Fibroblast of gingiva (primary cell): ENCODE results near the gene PLA2G4B.

ENCODE experiments used
- DNase-seq: peaks from one replicate; pipeline ENCODE4 v3.0.0-alpha.2; 2011; ENCODE audit warnings: low read depth

The PLA2G4B gene

DNA sequence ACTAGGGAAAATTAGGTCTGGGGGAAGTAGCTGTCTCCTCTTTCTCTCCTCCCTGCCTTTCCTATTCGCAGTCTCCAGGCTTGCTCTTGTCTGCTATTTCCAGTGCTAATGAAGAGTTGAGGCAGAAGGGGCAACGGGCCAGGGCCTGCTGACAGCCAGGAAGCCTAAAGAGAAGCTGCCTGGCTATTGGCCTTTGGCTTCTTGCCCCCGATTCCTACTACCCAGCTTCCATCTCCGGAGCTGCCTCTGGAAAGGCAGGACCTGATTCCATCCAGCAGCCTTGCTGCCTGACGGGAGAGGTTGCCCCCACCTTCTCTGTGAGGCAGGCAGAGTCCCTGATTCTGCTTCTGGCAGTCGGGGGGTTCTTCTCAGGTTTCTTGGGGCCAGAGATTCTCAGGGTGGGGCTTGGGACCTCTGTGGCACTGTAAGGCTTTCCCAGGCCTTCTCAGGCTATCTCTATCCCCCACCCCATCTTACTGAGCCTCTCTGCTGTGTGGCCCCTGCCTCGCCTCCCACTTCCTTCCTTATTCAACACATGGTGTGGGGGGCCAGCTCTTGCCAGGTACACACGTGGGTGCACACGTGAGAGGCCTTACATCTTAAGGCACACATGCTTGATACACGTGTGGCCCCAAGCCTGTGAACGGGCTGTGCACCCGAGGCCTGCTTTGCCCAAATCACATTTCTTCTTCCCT is 29.0 kb upstream of the PLA2G4B start:
- DNase-seq, result no peak

DNA sequence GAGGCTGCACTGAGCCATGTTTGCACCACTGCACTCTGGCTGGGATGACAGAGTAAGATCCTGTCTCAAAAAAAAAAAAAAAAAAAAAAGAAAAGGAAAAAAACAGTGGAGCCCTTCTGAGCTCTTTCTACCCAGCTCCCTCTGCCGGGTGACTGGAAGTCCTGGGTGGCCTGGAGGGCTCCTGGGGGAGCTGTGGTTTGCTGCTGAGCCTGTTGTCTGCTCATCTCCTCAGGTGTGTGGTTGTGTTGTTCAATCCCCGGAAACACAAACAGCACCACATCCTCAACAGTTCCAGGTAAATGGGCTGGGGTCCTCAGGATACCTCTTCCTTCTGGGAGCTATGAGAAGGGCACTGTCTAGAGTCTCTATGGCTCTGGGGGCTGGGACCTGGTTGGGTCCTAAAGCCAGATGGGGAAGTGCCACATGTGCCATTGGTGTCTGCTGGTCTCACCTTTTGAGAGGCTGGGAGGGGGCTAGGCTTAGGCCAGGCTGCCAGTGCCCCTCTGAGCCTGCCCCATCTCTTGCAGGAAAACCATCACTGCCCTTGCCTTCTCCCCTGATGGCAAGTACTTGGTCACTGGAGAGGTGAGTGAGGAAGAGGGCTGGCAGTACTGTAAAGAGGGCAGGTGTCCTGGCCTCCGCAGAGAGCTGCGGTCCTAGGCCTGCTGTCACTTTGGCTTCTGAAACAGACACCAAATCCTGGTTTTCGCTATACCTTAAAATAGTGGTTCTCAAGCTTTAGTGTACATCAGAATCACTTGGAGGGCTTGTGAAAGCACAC is 27.8 kb upstream of the PLA2G4B start:
- no peak for DNase-seq

DNA sequence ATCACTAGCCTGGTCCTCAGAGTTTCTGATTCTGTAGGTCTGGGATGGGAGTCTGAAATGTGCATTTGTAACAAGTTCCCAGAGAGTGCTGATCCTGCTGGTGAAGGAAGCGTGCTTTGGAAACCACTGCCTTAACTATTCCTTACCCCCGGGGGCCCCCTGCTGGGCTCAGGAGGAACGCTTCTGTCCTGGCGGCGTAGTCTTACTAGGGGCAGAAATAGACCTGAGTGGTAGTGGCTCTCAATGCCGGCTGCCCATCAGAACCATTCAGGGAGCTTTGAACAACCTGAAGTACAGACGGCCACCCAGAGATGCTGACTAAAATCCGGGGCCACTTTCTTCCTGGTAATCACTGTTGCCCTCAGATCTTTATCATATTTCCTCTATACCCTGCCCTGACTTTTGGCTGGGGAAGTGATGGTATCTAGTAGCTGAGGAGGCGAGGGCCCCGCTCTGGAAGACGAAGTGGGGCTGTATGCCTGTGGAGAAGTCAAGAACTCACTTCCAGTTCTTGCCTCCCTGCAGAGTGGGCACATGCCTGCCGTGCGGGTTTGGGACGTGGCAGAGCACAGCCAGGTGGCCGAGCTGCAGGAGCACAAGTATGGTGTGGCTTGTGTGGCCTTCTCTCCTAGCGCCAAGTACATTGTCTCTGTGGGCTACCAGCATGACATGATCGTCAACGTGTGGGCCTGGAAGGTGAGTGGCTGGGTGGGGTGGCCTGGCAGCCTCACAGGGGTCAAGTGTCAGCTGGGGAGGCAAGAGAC is 27.0 kb upstream of the PLA2G4B start:
- DNase-seq, result peak; percentile 75

DNA sequence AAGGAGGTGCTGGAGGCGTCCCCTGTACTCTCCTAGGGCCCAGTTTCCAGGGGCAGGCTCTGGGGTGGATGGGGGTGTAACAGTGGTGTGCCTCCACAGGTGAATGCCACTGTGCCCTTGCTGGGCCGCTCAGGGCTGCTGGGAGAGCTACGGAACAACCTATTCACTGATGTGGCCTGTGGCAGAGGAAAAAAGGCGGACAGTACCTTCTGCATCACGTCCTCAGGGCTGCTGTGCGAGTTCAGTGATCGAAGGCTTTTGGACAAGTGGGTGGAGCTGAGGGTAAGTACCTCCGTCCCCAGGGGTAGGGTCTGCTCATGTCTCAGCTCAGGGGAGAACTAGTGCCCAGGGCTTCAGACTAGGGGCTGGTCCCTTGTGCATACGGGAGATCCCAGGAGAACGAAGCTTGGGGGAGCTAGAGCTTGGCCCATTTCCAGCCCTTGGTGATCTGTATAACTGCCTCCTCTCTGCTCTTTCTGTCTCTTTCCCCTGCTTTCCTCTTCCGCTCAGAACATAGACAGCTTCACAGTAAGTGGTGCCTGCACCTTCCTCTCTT is 25.7 kb upstream of the PLA2G4B start:
- no peak for DNase-seq

DNA sequence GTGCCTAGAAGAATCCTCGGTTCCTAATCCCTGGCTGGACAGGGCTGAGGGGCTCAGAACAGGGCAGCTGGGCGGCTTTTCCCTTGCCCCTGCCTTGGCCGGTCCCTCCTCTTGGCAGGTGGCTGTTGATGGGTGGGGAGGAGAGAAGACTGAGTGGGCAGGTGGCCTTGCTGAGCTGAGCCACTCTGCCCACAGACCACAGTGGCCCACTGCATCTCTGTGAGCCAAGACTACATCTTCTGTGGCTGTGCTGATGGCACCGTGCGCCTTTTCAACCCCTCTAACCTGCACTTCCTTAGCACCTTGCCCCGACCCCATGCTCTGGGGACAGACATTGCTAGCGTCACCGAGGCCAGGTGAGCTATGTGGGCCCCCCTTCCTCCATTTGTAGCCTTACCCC is 25.2 kb upstream of the PLA2G4B start:
- no peak for DNase-seq

DNA sequence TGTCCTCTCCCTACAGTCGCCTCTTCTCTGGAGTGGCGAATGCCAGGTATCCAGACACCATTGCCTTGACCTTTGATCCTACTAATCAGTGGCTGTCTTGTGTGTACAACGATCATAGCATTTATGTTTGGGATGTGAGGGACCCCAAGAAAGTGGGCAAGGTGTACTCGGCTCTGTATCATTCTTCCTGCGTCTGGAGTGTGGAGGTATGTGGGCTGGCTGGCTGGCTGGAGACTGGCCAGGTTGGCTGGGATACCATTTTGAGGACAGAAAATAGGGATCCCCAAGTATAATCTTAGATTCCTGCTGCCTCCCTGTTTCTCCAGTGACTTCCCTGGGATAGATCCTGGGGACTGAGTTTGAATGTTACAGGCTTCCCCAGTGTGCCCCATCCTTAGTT is 24.1 kb upstream of the PLA2G4B start:
- no peak for DNase-seq

DNA sequence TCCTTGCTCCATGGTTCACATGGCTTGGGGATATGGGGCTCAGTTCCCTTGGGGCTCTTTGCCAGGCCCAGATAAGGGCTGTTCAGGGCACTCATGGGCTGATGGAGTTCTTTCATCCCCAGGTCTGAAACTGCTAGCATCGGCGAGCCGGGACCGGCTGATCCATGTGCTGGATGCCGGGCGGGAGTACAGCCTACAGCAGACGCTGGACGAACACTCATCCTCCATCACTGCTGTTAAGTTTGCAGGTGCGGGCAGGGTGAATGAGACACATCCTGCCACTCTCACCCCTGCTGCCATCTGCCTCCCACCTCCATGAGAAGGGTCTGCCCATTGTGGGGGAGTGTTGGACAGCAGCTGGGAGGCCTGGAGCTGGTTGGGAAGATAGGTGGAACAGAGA is 21.9 kb upstream of the PLA2G4B start:
- no peak for DNase-seq

DNA sequence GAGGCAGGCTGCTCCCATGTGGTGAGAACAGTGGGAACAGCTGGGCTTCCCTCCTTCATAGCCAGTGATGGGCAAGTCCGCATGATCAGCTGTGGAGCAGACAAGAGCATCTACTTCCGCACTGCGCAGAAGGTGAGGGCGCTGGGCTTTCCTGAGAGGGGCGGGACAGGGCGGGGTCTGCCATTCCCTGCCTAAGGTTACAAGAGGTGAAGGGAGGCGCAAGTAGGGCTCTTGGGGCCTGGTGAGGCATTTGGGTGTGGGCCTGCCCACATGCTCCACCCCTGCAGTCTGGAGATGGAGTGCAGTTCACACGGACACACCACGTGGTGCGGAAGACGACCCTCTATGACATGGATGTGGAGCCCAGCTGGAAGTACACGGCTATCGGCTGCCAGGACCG is 21.3 kb upstream of the PLA2G4B start:
- no peak for DNase-seq

DNA sequence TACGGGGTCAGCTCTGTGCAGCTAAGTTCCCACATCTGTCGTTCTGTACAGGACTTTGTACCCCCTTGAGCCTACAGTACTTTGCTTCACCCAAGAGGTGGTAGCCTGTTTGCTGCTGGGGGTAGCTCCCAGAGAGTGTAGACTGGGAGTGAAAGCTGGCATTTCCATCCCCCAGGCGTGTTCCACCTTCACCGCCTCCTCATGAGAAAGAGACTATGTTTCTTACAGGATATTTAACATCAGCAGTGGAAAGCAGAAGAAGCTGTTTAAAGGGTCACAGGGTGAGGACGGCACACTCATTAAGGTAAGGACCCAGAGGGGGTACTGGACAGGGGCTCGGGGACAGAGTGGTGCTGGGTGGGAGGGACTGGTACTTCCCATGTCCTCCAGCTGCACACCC is 20.9 kb upstream of the PLA2G4B start:
- no peak for DNase-seq

DNA sequence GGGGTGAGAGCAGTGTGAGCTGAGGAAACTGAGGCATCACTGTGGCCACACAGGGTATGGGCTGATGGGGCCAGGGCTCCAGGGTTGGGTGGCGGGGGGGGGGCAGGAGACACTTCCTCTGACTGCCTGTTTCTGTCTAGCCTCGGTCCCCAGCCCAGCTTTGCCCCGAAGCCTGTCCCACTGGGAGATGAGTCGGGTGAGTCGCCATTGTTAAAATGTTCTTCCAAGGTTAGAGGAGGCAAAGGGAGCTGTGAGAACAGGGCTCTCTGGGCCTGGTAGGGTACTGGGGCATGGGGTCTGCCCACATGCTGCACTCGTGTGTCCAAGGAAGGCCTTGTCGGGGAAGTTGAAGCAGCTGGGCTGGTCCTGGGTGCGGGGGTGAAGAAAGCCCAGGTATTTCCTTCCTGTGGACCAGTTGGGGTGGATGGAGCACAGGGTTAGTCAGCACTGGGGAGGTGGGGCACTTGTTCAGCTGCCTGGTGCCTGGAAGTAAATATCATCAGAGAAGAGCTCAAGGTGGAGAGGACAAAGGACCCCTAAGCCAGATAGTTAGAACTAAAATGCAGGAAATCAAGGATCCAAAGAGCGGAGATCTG is 19.1 kb upstream of the PLA2G4B start:
- no peak for DNase-seq

DNA sequence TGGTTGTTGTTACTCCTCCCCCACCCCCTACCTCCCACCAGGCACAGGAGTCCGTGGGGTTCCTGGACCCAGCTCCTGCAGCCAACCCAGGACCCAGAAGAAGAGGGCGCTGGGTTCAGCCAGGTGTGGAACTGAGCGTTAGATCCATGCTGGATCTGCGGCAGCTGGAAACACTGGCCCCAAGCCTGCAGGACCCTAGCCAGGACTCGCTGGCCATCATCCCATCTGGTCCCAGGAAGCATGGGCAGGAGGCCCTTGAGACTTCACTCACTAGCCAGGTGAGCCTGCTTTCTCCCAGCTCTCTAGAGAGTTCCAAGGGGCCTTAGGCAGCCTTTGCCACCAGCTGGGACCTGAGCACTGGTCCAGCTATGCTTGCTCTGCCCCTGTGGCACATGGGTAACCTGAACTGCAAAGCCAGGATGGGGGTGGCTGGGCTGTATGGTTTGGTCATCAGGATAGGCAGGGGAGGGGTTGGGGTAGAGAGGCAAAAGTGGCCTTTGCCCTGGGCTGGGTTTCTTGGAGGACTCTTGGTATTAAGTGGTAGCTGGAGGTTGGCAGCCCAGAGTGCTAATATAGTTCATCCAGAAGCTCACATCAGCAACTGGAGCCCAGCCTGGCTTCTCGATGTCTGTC is 17.7 kb upstream of the PLA2G4B start:
- no peak for DNase-seq

DNA sequence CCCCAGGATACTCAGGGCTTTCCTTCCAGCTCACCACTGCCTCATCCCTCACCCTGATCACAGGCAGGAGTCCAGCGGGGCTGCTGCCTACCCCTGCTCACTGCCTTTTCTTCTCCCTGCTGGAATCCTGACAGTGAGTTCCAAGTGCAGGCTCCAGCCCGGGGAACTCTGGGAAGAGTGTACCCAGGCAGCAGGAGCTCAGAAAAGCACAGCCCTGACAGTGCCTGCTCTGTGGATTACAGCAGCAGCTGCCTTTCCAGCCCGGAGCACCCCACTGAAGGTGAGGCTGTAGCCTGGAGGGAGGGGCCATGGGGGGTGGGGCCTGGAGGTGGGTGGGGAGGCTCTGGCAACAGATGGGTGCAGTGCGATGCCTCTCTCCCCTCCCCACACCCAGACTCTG is 16.8 kb upstream of the PLA2G4B start:
- no peak for DNase-seq

DNA sequence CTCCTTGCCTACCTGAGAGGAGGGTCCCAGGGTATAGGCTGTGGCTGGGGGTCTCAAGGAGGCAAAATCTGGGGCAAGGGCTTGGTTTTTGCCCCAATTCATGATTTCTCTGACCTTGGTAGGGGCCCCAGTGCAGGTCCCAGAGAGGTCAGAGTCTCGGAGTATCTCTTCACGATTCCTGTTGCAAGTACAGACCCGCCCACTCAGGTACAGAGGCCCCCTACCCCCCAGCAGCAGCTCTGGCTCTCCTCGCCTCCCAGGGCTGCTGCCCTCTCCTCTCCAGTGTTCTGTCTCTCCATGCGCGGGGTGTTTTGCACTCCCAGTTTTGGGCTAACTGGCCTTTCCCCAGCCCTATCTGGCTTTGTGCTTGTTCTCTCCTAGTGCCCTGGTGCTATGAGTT is 16.2 kb upstream of the PLA2G4B start:
- DNase-seq, result no peak

DNA sequence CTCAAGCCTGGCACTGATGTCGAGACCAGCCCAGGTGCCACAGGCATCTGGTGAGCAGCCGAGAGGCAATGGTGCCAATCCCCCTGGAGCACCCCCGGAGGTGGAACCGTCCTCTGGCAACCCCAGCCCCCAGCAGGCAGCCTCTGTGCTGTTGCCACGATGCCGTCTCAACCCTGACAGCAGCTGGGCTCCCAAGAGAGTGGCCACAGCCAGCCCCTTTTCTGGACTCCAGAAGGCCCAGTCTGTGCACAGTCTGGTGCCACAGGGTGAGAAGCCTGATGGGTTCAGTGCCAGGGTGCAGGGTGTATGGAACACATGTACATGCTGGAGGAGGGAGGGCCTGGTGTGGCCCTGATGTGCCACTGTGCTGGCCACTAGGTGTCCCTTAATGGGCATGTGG is 15.7 kb upstream of the PLA2G4B start:
- no peak for DNase-seq

DNA sequence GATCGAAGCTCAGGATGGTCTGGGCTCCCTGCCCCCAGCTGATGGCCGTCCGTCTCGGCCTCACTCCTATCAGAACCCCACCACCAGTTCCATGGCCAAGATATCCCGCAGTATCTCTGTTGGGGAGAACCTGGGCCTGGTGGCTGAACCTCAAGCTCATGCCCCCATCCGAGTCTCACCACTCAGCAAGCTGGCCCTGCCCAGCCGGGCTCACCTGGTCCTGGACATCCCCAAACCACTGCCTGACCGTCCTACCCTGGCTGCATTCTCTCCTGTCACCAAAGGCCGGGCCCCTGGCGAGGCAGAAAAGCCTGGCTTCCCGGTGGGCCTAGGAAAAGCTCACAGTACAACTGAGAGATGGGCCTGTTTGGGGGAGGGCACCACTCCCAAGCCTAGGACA is 15.1 kb upstream of the PLA2G4B start:
- no peak for DNase-seq

DNA sequence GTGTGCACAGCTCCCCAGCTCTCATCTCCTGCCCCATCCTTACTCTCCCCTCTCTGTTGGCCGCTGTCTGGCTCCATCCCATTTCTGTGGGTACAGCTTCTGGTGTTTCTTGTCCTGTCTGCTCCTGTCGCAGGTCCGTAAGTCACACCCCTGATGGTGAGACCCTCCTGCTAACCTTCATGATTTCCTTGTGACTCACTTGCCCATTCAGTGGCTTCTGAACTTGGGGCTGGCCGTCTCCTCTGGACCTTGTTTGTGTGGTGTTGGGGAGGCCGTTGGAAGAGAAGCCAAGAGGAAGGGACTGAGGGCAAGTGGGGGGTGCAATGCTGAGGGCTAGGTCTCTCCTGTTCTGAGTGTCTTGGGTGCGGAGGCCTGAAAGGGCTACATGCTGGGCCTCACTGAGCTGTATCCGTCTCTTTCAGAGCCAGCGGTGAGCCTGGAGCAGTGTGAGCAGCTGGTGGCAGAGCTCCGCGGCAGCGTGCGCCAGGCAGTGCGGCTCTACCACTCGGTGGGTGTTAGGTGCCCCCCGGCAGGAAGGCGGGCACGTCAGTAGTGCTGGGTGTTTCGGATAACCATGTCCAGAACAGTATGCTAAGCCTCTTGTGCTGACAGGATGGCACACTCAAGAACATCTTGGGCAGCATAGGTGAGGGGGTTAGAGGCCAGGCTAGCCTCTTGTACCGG is 14.4 kb upstream of the PLA2G4B start:
- no peak for DNase-seq

DNA sequence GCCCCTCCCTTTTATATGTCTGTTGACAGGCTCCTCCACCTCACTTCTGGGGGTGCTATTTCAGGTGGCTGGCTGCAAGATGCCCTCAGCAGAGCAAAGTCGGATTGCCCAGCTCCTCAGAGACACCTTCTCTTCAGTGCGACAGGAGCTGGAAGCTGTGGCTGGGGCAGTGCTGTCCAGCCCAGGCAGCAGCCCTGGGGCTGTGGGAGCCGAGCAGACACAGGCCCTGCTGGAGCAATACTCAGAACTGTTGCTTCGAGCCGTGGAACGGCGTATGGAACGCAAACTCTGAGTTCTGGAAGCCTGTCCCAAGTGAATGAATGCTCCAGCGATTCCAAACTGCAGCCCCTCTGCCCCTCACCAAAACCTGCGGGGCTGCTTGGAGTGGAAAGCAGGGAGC is 13.5 kb upstream of the PLA2G4B start:
- DNase-seq, result no peak

DNA sequence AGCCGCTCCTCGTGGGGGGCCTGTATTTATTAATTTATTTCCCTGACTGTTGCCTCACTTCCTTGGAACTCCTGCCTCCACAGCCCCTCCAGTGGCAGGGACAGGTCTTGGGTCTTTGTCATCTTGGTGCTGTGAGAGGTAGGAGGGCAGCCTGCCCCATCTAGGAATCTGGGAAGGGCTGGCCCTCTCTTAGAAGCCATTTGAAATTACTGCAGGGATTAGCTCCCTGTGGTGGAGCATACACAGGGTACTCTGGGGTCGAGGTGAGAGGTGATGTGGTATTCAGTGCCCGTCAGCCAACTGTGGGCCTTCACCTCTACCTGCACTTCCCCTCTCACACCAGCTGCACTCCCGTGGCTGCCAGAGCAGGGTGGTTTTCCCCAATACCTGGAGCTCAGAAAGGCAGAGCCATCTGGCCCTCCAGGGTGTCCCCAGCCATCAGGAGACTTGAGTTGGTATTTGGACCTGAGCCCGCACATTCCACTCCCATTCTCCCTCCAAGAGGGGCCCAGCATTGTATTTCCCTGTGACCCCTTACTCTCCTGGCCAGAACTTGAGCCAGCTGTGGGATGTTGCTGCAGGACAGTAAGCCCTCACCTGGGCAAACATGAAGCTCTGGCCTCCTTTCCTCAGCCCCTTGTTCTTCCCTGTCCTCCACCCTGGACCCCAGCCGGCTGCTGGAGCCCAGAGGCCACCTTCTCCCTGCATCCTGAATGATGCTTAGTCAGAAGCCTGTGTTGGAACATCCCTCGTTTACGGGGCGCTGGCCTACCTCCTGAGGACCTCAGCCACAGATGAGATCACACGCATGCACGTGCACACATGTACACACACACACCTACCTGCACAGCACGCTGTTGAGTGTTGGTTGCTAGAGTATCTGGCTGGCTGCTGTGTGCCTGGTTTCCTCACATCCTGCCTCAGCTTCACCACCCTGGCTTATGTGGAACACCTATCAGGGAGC is 12.8 kb upstream of the PLA2G4B start:
- DNase-seq, result no peak

DNA sequence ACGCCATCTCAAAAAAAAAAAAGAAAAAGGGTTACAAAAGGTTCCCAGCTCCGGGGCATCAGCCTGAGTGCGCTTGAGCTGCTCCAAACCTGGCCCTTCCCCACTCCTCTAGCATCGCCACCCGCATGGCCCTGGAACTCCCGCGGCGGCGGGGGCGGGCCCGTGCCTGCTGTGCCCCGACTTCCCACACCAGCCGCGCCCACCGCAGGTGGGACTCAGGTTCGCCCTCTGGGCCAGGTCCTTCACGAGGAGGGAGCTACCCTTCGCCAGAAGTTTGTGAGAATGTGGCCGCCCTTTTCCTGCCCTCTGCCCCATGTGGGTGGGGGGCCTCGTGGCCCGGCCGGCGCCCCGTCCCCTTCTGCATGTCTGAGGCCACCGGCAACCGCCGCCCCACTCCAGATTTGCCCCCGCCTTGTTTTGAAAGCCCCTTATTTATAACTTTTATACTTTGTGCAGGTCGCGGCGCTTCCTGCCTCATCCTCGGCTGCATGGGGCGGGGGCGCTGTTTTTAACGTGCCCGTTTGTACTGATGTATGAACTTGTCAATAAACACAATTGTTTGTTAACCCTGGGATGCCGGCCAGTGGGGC is 11.3 kb upstream of the PLA2G4B start:
- DNase-seq, result no peak
